Transverse colon (tissue), 4 donors: Measurements from ENCODE around the gene ATG9B. TPM values are rescaled to one million over a fixed set of nuclear protein-coding genes. Genes with fewer than 3 reads are reported as not detected.

Experiments
- DNase-seq: peaks from one replicate; pipeline ENCODE4 v3.0.0-alpha.2; 2019
- H3K27ac ChIP-seq, 4 donors: fragments of 200-600 bp; sonication (generic); 2 replicates each; pipeline ENCODE4 v1.5.1; 2016 to 2018; ENCODE audit warnings: inconsistent platforms in 4 of 4
- H3K27me3 ChIP-seq: fragments of 200-600 bp; sonication (generic); 2 replicates; pipeline ENCODE4 v1.5.1; 2017; ENCODE audit warnings: inconsistent platforms
- H3K36me3 ChIP-seq, 4 donors: fragments of 200-600 bp; sonication (generic); 2 replicates each; pipeline ENCODE4 v1.5.1; 2017 to 2019; ENCODE audit warnings: inconsistent platforms in 4 of 4
- H3K4me1 ChIP-seq, 4 donors: fragments of 200-600 bp; sonication (generic); 2 replicates each; pipeline ENCODE4 v1.5.1; 2017 to 2020; ENCODE audit warnings: inconsistent platforms in 4 of 4
- H3K4me3 ChIP-seq, 4 donors: fragments of 200-600 bp; sonication (generic); 1 replicate in 1 of 4; 2 replicates in 3 of 4; pipeline versions ENCODE4 v1.5.1 to v1.6.1; 2017 to 2019; ENCODE audit warnings: inconsistent platforms in 4 of 4
- H3K9me3 ChIP-seq, 2 donors: fragments of 200-600 bp; sonication (generic); 2 replicates each; pipeline ENCODE4 v1.5.1; 2017 to 2019; ENCODE audit warnings: inconsistent platforms in 2 of 2
- CTCF ChIP-seq, 5 experiments: fragments of 200-600 bp in 3 of 5; fragments of 450-650 bp in 2 of 5; sonication (generic) in 3 of 5; IDR thresholded peaks; 1 replicate in 2 of 5; 2 replicates in 3 of 5; pipeline ENCODE4 v1.5.1; 2016 to 2017; ENCODE audit warnings: antibody characterized with exemption in 5 of 5, inconsistent platforms in 3 of 5, mild to moderate bottlenecking in 2 of 5, moderate library complexity in 1 of 5
- EP300 ChIP-seq: sonication (generic); formaldehyde crosslinking; IDR thresholded peaks from one replicate; pipeline ENCODE4 v1.6.1; 2017; ENCODE audit warnings: antibody characterized with exemption, low read depth
- POLR2A ChIP-seq: fragments of 450-650 bp; IDR thresholded peaks from one replicate; pipeline ENCODE4 v1.6.1; 2016; ENCODE audit warnings: antibody characterized with exemption, mild to moderate bottlenecking, moderate library complexity
- POLR2AphosphoS5 ChIP-seq, 3 donors: sonication (generic); formaldehyde crosslinking; IDR thresholded peaks; one replicate each; pipeline ENCODE4 v1.6.1; 2016; ENCODE audit warnings: antibody characterized with exemption in 3 of 3
- WGBS, 2 donors: methylation state at CpG; one replicate each; pipeline ENCODE4 v1.1.5; 2018; ENCODE audit warnings: low coverage in 1 of 2; 5-methylcytosine and 5-hydroxymethylcytosine counted together
- in situ Hi-C, 4 donors: fragments of 200-750 bp; cut with MboI; loops; one replicate each; pipeline versions ENCODE4 v1.15.0 to v1.15.1; 2017; ENCODE audit warnings: low sequenced_read_pairs in 3 of 4, low pct_ligation_motif_present in 1 of 4, low pct_unique_long_range_greater_than_20kb in 1 of 4
- intact Hi-C: fragments of 100-400 bp; cut with DNase I; formaldehyde crosslinking; loops from one replicate; pipeline ENCODE4 v1.15.1; 2023; ENCODE audit warnings: low total_unique reads
- total RNA-seq, 4 donors: library from RNA; depleted of rRNA; stranded (reverse); fragments of >200 nt; gene quantifications; one replicate each; pipeline ENCODE4 v1.1.0, GENCODE V29; 2016

Gene ATG9B
- 1 to 10 TPM in 1 of 4 donors, not detected in 3; 1.1 TPM for total RNA-seq

DNA sequence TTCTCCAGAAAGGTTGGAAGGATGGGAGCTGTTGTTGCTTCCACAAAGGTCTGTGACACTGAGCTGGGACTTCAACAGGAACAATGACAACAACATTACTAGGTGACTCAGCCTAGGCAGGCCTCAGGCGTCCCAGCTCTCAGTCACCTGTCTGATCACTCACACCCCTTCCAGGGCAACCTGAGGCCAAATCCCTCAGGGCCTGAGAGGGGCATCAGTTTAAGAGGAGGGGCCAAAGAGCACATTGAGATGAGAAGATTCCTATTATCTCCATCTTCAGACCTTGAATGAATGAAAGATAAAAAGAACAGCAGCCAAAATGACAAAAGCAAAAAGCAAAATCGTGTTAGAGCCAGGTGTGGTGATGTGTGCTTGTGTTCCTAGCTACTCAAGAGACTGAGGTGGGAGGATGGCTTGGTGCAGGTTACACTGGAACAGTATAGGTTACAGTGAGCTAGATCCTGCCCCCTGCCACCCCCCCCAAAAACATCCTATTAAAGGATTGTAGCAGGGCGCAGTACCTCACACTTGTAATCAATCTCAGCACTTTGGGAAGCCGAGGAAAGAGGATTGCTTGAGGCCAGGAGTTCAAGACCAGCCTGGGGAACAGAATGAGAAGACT lies at the start of gene ATG9B:
ATG9B (minus strand) TSS at position 60 of the 622 bp plus-strand sequence. CDS start 71 bp downstream, outside the sequence.
- in situ Hi-C loops (no loop called here), intact Hi-C loops (no loop called here)
- H3K27me3 ChIP-seq, result peaks cover 20% of the 10 kb centered on the region
- peaks cover 0 to 15% (median 13%) of the 10 kb centered on the region in 4 donors for H3K4me1 ChIP-seq
- no peak within 1 kb of the TSS for H3K4me3 ChIP-seq
- no peak within 1 kb of the TSS for H3K27ac ChIP-seq
- H3K9me3 ChIP-seq, result no peaks in the 10 kb centered on the region
- TF ChIP-seq CTCF (IDR thresholded peaks at IDR 0.05) (no peak), POLR2A (no peak), POLR2AphosphoS5 (IDR thresholded peaks at IDR 0.05) (no peak), EP300 (no peak)
- no peaks in the 10 kb centered on the region for H3K36me3 ChIP-seq
- 46 to 75% methylated on average over 4 of the region's 4 CpGs for WGBS, 2 donors
- no peak for DNase-seq

DNA sequence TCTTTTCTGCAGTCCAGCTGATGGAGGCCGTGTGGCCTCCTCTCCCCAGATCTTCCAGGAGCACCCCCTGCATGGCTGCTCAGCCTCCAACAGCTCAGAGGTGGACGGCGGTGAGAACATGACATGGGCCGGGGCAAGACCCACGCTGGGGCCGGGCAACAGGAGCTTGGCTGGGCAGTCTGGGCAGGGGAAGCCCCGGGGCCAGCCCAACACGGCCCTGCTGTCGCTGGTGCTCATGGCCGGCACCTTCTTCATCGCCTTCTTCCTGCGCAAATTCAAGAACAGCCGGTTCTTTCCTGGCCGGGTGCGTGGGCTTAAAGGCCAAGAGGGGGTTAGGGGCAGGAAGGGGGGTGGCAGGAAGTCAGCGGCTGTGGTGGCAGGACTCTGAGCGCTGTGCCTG lies 49.7 kb upstream of the ATG9B start:
- Histone ChIP-seq H3K4me1 (peaks cover 0 to 17% (median 5%) of the 10 kb centered on the region in 4 donors), H3K4me3 (no peak overlapping the region), H3K27me3 (no peaks in the 10 kb centered on the region), H3K27ac (no peak overlapping the region), H3K9me3 (no peaks in the 10 kb centered on the region), H3K36me3 (peaks cover 0 to 52% (median 24%) of the 10 kb centered on the region in 4 donors)
- in situ Hi-C loops, result no loop called here
- DNase-seq, result no peak
- TF ChIP-seq CTCF (IDR thresholded peaks at IDR 0.05), result no peak
- no peak for TF ChIP-seq EP300
- no peak for TF ChIP-seq POLR2AphosphoS5 (IDR thresholded peaks at IDR 0.05)
- no peak for TF ChIP-seq POLR2A
- WGBS, 2 donors, result 91% methylated on average over 17 of the region's 17 CpGs; no CpG with 5 or more reads in 1 of the 2 donors
- intact Hi-C loops, result loop anchor here (5.0 kb wide), 1 partner anchor 1547 kb away; no protein-coding TSS in a partner anchor

- Histone ChIP-seq H3K4me3 (no peak overlapping the region), H3K27ac (no peak overlapping the region), H3K4me1 (no peaks in the 10 kb centered on the region), H3K36me3 (peaks cover 0 to 75% (median 31%) of the 10 kb centered on the region in 4 donors), H3K9me3 (no peaks in the 10 kb centered on the region), H3K27me3 (no peaks in the 10 kb centered on the region)
- intact Hi-C loops (loop anchor here (5.0 kb wide), 1 partner anchor 1544 kb away; no protein-coding TSS in a partner anchor), in situ Hi-C loops (no loop called here)
- 95% methylated on average over 39 of the region's 39 CpGs; no CpG with 5 or more reads in 1 of the 2 donors for WGBS, 2 donors
- DNase-seq, result no peak
- TF ChIP-seq POLR2AphosphoS5 (IDR thresholded peaks at IDR 0.05) (no peak), POLR2A (no peak), CTCF (IDR thresholded peaks at IDR 0.05) (no peak), EP300 (no peak)
These were observed 47.0 kb upstream of the ATG9B start for GRCh38 chr7:151071032-151071866.

- in situ Hi-C loops, result no loop called here
- WGBS, 2 donors, result 94% methylated on average over 14 of the region's 15 CpGs; no CpG with 5 or more reads in 1 of the 2 donors
These were observed 46.3 kb upstream of the ATG9B start for GRCh38 chr7:151070574-151070960.

More at GRCh38 chr7:151070574-151070960, 46.3 kb upstream of the ATG9B start:
- intact Hi-C loops, result loop anchor here (5.0 kb wide), 1 partner anchor 1543 kb away; no protein-coding TSS in a partner anchor
- Histone ChIP-seq H3K4me3 (no peak overlapping the region), H3K4me1 (no peaks in the 10 kb centered on the region), H3K27me3 (no peaks in the 10 kb centered on the region), H3K9me3 (no peaks in the 10 kb centered on the region), H3K36me3 (peaks cover 0 to 79% (median 31%) of the 10 kb centered on the region in 4 donors), H3K27ac (no peak overlapping the region)
- TF ChIP-seq CTCF (IDR thresholded peaks at IDR 0.05) (no peak), EP300 (no peak), POLR2A (no peak), POLR2AphosphoS5 (IDR thresholded peaks at IDR 0.05) (no peak)
- no peak for DNase-seq
